K562 (cell line): ENCODE data around the gene TMC2. TPM values are rescaled to one million over a fixed set of nuclear protein-coding genes. Genes with fewer than 3 reads are reported as not detected.

Experiments
- C11orf30 ChIP-seq: fragments of 450-650 bp; IDR thresholded peaks from 2 replicates; pipeline ENCODE4 v1.6.1; 2016; ENCODE audit warnings: low read depth, mild to moderate bottlenecking
- CBX5 ChIP-seq: IDR thresholded peaks from 2 replicates; pipeline ENCODE4 v1.6.1; 2014; ENCODE audit warnings: low read depth, borderline replicate concordance
- HMG20B ChIP-seq: fragments of 250-450 bp; sonication (Bioruptor Pico); IDR thresholded peaks from 2 replicates; pipeline ENCODE4 v1.5.0; 2021; ENCODE audit warnings: mild to moderate bottlenecking
- KLF13 ChIP-seq: fragments of 450-650 bp; IDR thresholded peaks from 2 replicates; pipeline ENCODE4 v1.6.1; 2016; ENCODE audit warnings: missing genetic modification characterization, low read depth, mild to moderate bottlenecking, missing compliant biosample characterization, moderate library complexity, borderline replicate concordance
- NFATC3 ChIP-seq: fragments of 450-650 bp; IDR thresholded peaks from 2 replicates; pipeline ENCODE4 v1.6.1; 2017; ENCODE audit warnings: mild to moderate bottlenecking
- NR1H2 ChIP-seq: sonication (generic); formaldehyde crosslinking; IDR thresholded peaks from 2 replicates; pipeline ENCODE4 v1.4.0; 2020; ENCODE audit warnings: mild to moderate bottlenecking, missing genetic modification reagents
- NR3C1 ChIP-seq: sonication (generic); formaldehyde crosslinking; IDR thresholded peaks from 2 replicates; pipeline ENCODE4 v1.8.1; 2022; ENCODE audit warnings: missing genetic modification reagents
- POLR2B ChIP-seq: fragments of 450-650 bp; IDR thresholded peaks from 2 replicates; pipeline ENCODE4 v1.6.1; 2018; ENCODE audit warnings: low read depth; ENCODE audit not compliant: partially characterized antibody
- RB1 ChIP-seq: fragments of 450-650 bp; IDR thresholded peaks from 2 replicates; pipeline ENCODE4 v1.6.1; 2017; ENCODE audit warnings: low read depth, mild to moderate bottlenecking
- SOX6 ChIP-seq: fragments of 450-650 bp; IDR thresholded peaks from 2 replicates; pipeline ENCODE4 v1.6.1; 2014; ENCODE audit warnings: mild to moderate bottlenecking
- TAL1 ChIP-seq: fragments of 450-650 bp; IDR thresholded peaks from 2 replicates; pipeline ENCODE4 v1.6.1; 2016; ENCODE audit warnings: mild to moderate bottlenecking
- ZNF41 ChIP-seq: fragments of 250-450 bp; sonication (Bioruptor Pico); conservative IDR thresholded peaks from 2 replicates; pipeline ENCODE4 v1.4.0; 2020; ENCODE audit warnings: mild to moderate bottlenecking
- ZNF75A ChIP-seq: fragments of 450-650 bp; formaldehyde crosslinking; IDR thresholded peaks from 2 replicates; pipeline ENCODE4 v1.4.0; 2020; ENCODE audit warnings: mild to moderate bottlenecking
- ZZZ3 ChIP-seq: fragments of 450-650 bp; IDR thresholded peaks from 2 replicates; pipeline ENCODE4 v1.6.1; 2016; ENCODE audit warnings: antibody characterized with exemption, mild to moderate bottlenecking, moderate library complexity
- polyA plus RNA-seq, 8 experiments: library from polyadenylated mRNA; depleted of rRNA in 4 of 8; stranded (reverse) in 5 of 8; unstranded in 3 of 8; fragments of >200 nt; fragmentation: Nextera tagmentation in 2 of 8; fragmentation: Illumina TruSeq in 1 of 8; extraction: Ambion mirVana in 2 of 8; extraction: Trizol in 1 of 8; gene quantifications; 2 replicates each; pipeline versions ENCODE4 v1.2.1 to v1.2.3, GENCODE V29; 2011 to 2014; ENCODE audit warnings: inconsistent platforms in 1 of 8, missing spikeins in 1 of 8
- total RNA-seq, 7 experiments: library from RNA; depleted of rRNA in 6 of 7; stranded (reverse); fragments of >200 nt in 6 of 7; fragmentation: Illumina TruSeq in 2 of 7; extraction: Trizol in 2 of 7; gene quantifications; 2 replicates each; pipeline versions ENCODE4 v1.2.1 to v1.2.3, GENCODE V29; 2011 to 2021; ENCODE audit warnings: low replicate concordance in 1 of 7
- TF ChIP-seq, protein P1 (sequence below): sonication (generic); formaldehyde crosslinking; IDR thresholded peaks from 2 replicates; pipeline ENCODE4 v1.8.0; 2022; ENCODE audit warnings: mild to moderate bottlenecking, missing genetic modification reagents
- TF ChIP-seq, protein P2 (sequence below): fragments of 450-650 bp; IDR thresholded peaks from 2 replicates; pipeline ENCODE4 v1.6.1; 2017; ENCODE audit warnings: antibody characterized with exemption, mild to moderate bottlenecking
- TF ChIP-seq, protein P3 (sequence below): fragments of 450-650 bp; IDR thresholded peaks from 2 replicates; pipeline ENCODE4 v1.6.1; 2018; ENCODE audit warnings: mild to moderate bottlenecking, low read depth; ENCODE audit not compliant: partially characterized antibody
- TF ChIP-seq, protein P4 (sequence below): sonication (generic); IDR thresholded peaks from 2 replicates; pipeline ENCODE4 v1.6.1; 2016
- TF ChIP-seq, protein P5 (sequence below): fragments of 450-650 bp; IDR thresholded peaks from 2 replicates; pipeline ENCODE4 v1.6.1; 2016; ENCODE audit warnings: mild to moderate bottlenecking

TMC2 gene
- total and polyA plus RNA-seq, 9 of the 15 experiments (the other 6 are each of a cell fraction or from before 2014, with no cell fraction given) = not detected

DNA sequence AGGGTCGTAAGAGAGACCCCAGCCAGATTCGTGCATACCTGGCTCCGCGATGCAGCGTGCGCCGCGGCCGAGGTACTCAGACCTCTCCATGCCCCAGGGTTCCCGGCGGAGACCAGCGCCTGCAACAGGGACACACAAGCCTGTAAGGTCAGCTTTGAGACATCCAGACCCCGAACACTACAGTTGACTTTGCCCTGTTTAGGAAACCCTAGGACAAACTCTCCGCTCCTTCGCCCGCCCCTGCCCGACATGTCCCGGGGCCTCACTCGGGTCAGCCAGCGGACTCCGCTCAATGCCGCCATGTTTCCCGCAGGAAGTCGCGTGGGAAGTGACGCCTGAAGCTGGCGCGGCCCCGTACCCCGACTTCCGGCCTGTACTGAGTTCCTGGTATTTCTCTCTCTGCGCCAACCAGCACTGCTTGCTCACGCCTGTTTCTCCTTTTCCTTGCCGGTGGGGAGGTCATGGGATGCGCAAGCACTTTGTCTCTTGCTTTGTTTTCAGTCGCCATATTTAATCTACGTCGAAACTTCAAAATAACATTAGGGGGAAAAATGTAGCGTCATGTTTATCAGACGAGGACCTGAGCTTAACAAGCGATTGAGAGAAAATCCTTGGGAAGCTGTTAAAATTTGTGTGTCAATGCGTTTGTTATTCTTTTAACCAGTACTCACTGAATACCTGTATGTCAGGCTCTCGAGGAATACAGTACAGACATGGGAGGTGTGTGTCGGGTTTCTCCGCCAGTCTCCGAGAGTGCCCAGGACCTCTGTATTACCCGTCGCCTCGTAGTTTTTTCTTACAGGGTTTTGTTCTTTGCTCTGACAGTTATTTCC is 127.7 kb downstream of the TMC2 start, which contains the start of gene IDH3B (continued):
- TF ChIP-seq, protein P1, sequence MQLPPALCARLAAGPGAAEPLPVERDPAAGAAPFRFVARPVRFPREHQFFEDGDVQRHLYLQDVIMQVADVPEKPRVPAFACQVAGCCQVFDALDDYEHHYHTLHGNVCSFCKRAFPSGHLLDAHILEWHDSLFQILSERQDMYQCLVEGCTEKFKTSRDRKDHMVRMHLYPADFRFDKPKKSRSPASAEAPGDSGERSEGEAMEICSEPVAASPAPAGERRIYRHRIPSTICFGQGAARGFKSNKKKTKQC (CRISPR knock-in tag) = no peak
- TF ChIP-seq ZNF41 (no peak), TAL1 (no peak), C11orf30 (peak; percentile 100), SOX6 (peak; percentile 42; the same call in 1 of the 2 replicates), HMG20B (CRISPR knock-in tag) (no peak), POLR2B (peak; percentile 78), NR1H2 (CRISPR knock-in tag) (no peak), NFATC3 (no peak), RB1 (0 out of 2 replicates have a peak, but pooled peaks have one; percentile 49), ZNF75A (no peak), KLF13 (no peak), ZZZ3 (no peak), NR3C1 (CRISPR knock-in tag) (no peak), CBX5 (no peak)
- TF ChIP-seq, protein P2, sequence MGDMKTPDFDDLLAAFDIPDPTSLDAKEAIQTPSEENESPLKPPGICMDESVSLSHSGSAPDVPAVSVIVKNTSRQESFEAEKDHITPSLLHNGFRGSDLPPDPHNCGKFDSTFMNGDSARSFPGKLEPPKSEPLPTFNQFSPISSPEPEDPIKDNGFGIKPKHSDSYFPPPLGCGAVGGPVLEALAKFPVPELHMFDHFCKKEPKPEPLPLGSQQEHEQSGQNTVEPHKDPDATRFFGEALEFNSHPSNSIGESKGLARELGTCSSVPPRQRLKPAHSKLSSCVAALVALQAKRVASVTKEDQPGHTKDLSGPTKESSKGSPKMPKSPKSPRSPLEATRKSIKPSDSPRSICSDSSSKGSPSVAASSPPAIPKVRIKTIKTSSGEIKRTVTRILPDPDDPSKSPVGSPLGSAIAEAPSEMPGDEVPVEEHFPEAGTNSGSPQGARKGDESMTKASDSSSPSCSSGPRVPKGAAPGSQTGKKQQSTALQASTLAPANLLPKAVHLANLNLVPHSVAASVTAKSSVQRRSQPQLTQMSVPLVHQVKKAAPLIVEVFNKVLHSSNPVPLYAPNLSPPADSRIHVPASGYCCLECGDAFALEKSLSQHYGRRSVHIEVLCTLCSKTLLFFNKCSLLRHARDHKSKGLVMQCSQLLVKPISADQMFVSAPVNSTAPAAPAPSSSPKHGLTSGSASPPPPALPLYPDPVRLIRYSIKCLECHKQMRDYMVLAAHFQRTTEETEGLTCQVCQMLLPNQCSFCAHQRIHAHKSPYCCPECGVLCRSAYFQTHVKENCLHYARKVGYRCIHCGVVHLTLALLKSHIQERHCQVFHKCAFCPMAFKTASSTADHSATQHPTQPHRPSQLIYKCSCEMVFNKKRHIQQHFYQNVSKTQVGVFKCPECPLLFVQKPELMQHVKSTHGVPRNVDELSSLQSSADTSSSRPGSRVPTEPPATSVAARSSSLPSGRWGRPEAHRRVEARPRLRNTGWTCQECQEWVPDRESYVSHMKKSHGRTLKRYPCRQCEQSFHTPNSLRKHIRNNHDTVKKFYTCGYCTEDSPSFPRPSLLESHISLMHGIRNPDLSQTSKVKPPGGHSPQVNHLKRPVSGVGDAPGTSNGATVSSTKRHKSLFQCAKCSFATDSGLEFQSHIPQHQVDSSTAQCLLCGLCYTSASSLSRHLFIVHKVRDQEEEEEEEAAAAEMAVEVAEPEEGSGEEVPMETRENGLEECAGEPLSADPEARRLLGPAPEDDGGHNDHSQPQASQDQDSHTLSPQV = peak; percentile 66; the same call in 1 of the 2 replicates
- TF ChIP-seq, protein P3, sequence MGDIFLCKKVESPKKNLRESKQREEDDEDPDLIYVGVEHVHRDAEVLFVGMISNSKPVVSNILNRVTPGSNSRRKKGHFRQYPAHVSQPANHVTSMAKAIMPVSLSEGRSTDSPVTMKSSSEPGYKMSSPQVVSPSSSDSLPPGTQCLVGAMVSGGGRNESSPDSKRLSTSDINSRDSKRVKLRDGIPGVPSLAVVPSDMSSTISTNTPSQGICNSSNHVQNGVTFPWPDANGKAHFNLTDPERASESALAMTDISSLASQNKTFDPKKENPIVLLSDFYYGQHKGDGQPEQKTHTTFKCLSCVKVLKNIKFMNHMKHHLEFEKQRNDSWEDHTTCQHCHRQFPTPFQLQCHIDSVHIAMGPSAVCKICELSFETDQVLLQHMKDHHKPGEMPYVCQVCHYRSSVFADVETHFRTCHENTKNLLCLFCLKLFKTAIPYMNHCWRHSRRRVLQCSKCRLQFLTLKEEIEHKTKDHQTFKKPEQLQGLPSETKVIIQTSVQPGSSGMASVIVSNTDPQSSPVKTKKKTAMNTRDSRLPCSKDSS = no peak
- TF ChIP-seq, protein P4, sequence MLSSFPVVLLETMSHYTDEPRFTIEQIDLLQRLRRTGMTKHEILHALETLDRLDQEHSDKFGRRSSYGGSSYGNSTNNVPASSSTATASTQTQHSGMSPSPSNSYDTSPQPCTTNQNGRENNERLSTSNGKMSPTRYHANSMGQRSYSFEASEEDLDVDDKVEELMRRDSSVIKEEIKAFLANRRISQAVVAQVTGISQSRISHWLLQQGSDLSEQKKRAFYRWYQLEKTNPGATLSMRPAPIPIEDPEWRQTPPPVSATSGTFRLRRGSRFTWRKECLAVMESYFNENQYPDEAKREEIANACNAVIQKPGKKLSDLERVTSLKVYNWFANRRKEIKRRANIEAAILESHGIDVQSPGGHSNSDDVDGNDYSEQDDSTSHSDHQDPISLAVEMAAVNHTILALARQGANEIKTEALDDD = no peak
- TF ChIP-seq, protein P5, sequence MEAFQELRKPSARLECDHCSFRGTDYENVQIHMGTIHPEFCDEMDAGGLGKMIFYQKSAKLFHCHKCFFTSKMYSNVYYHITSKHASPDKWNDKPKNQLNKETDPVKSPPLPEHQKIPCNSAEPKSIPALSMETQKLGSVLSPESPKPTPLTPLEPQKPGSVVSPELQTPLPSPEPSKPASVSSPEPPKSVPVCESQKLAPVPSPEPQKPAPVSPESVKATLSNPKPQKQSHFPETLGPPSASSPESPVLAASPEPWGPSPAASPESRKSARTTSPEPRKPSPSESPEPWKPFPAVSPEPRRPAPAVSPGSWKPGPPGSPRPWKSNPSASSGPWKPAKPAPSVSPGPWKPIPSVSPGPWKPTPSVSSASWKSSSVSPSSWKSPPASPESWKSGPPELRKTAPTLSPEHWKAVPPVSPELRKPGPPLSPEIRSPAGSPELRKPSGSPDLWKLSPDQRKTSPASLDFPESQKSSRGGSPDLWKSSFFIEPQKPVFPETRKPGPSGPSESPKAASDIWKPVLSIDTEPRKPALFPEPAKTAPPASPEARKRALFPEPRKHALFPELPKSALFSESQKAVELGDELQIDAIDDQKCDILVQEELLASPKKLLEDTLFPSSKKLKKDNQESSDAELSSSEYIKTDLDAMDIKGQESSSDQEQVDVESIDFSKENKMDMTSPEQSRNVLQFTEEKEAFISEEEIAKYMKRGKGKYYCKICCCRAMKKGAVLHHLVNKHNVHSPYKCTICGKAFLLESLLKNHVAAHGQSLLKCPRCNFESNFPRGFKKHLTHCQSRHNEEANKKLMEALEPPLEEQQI = no peak; the same call in 1 of the 2 replicates
